HPDE6-E6E7 (cell line): ENCODE results near the gene HAP1.
"Not testable (repeated sequence)": the region's sequence is repeated elsewhere in the genome, so short reads cannot be mapped to it uniquely, and the experiment has no call there.

Experiments used
- DNase-seq: peaks from one replicate; pipeline ENCODE4 v3.0.0; 2011; ENCODE audit warnings: missing footprints; ENCODE audit errors: extremely low spot score

The HAP1 gene

GRCh38 chr17:41690497-41690896, 43.9 kb downstream of the HAP1 start:
- DNase-seq, result no peak

- DNase-seq, result no peak
Observed at GRCh38 chr17:41689497-41690299, 44.7 kb downstream of the HAP1 start.

GRCh38 chr17:41688641-41689496, 45.6 kb downstream of the HAP1 start, which contains the start of gene EIF1:
EIF1 (plus strand) TSS chr17:41688885; CDS start chr17:41689039, 154 bp downstream.
- peak; percentile 93 for DNase-seq

GRCh38 chr17:41687828-41688640, 46.4 kb downstream of the HAP1 start:
- no peak for DNase-seq

- DNase-seq, result no peak
Observed at GRCh38 chr17:41686281-41686680, 48.2 kb downstream of the HAP1 start.

- DNase-seq, result not testable (repeated sequence)
Observed at GRCh38 chr17:41685753-41686152, 48.7 kb downstream of the HAP1 start.

GRCh38 chr17:41684035-41684434, 50.4 kb downstream of the HAP1 start:
- no peak for DNase-seq

- DNase-seq, result no peak
Observed at GRCh38 chr17:41683441-41684007, 50.9 kb downstream of the HAP1 start.

GRCh38 chr17:41682631-41683030, 51.8 kb downstream of the HAP1 start:
- DNase-seq, result no peak

- DNase-seq, result no peak
Observed at GRCh38 chr17:41681776-41682175, 52.7 kb downstream of the HAP1 start.

GRCh38 chr17:41680426-41681040, 53.9 kb downstream of the HAP1 start:
- DNase-seq, result no peak

- no peak for DNase-seq
Observed at GRCh38 chr17:41679740-41680425, 54.6 kb downstream of the HAP1 start.

GRCh38 chr17:41678907-41679739, 55.3 kb downstream of the HAP1 start:
- no peak for DNase-seq

GRCh38 chr17:41678411-41678906, 56.0 kb downstream of the HAP1 start:
- DNase-seq, result no peak

- DNase-seq, result no peak
Observed at GRCh38 chr17:41676058-41676419, 58.4 kb downstream of the HAP1 start.

- DNase-seq, result not testable (repeated sequence)
Observed at GRCh38 chr17:41675157-41676057, 59.0 kb downstream of the HAP1 start.
